HEK293 (cell line): Measurements from ENCODE around the gene GNAT1.

Experiments
- GLIS1 ChIP-seq: fragments of 450-650 bp; formaldehyde crosslinking; IDR thresholded peaks from 2 replicates; pipeline ENCODE4 v1.5.1; 2016; ENCODE audit warnings: missing biosample characterization, missing genetic modification characterization
- ZNF211 ChIP-seq: fragments of 450-650 bp; formaldehyde crosslinking; IDR thresholded peaks from 2 replicates; pipeline ENCODE4 v1.5.1; 2016; ENCODE audit warnings: low read depth, missing biosample characterization, missing genetic modification characterization
- TF ChIP-seq, protein P1 (sequence below): fragments of 450-650 bp; formaldehyde crosslinking; IDR thresholded peaks from 2 replicates; pipeline ENCODE4 v1.5.1; 2016; ENCODE audit warnings: missing biosample characterization, missing genetic modification characterization

DNA sequence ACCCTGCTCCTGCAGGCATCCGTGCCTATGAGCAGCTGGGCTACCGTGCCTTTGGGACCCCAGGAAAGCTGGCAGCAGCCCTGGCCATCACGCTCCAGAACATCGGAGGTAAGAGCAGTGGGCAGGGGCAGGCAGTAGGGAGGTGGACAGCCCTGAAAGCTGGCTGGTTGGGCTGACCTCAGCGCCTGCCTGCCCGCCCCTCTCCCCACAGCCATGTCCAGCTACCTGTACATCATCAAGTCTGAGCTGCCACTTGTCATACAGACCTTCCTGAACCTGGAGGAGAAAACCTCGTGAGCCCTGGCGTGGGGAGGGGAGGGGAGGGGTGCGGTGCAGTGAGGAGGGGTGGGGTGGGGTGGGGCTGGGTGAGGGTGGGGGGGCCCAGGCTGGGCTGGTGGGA lies 24.1 kb downstream of the GNAT1 start:
- TF ChIP-seq, protein P1, sequence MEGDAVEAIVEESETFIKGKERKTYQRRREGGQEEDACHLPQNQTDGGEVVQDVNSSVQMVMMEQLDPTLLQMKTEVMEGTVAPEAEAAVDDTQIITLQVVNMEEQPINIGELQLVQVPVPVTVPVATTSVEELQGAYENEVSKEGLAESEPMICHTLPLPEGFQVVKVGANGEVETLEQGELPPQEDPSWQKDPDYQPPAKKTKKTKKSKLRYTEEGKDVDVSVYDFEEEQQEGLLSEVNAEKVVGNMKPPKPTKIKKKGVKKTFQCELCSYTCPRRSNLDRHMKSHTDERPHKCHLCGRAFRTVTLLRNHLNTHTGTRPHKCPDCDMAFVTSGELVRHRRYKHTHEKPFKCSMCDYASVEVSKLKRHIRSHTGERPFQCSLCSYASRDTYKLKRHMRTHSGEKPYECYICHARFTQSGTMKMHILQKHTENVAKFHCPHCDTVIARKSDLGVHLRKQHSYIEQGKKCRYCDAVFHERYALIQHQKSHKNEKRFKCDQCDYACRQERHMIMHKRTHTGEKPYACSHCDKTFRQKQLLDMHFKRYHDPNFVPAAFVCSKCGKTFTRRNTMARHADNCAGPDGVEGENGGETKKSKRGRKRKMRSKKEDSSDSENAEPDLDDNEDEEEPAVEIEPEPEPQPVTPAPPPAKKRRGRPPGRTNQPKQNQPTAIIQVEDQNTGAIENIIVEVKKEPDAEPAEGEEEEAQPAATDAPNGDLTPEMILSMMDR (tag by site-specific recombination) = no peak
- TF ChIP-seq ZNF211 (tag by site-specific recombination) (no peak), GLIS1 (no peak)
